Measurements from ENCODE around the gene OSBPL1A.

OSBPL1A gene

DNA sequence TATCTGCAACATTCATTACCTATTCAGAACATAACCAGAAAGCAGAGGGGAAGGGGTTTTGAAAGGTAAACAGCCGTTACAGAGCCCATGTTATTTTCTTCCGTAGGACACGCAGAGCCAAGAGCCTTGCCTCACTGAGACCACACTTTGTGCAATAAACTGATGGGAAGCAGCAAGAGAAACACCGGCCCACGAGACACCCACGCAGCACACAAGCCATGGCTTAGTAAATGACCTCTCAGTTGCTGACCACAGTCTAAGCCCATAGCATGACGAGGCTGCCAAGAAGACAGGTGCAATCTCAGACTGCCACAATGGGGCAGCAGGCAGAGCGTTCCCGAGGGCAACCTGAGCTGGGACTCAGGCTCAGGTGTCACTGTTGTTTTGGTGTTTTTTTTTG is 199.2 kb downstream of the OSBPL1A start:
- H2AFZ ChIP-seq (ENCODE audit: low read depth, low read length) = no peak overlapping the region
- no peaks in the 10 kb centered on the region for H4K20me1 ChIP-seq (ENCODE audit: insufficient read depth, low read length)
- TF ChIP-seq EZH2phosphoT487 (IDR thresholded peaks at IDR 0.05; ENCODE audit: low read depth) = no peak
- TF ChIP-seq, protein P1, sequence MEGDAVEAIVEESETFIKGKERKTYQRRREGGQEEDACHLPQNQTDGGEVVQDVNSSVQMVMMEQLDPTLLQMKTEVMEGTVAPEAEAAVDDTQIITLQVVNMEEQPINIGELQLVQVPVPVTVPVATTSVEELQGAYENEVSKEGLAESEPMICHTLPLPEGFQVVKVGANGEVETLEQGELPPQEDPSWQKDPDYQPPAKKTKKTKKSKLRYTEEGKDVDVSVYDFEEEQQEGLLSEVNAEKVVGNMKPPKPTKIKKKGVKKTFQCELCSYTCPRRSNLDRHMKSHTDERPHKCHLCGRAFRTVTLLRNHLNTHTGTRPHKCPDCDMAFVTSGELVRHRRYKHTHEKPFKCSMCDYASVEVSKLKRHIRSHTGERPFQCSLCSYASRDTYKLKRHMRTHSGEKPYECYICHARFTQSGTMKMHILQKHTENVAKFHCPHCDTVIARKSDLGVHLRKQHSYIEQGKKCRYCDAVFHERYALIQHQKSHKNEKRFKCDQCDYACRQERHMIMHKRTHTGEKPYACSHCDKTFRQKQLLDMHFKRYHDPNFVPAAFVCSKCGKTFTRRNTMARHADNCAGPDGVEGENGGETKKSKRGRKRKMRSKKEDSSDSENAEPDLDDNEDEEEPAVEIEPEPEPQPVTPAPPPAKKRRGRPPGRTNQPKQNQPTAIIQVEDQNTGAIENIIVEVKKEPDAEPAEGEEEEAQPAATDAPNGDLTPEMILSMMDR (IDR thresholded peaks at IDR 0.05; ENCODE audit: low read depth, low read length) = no peak

DNA sequence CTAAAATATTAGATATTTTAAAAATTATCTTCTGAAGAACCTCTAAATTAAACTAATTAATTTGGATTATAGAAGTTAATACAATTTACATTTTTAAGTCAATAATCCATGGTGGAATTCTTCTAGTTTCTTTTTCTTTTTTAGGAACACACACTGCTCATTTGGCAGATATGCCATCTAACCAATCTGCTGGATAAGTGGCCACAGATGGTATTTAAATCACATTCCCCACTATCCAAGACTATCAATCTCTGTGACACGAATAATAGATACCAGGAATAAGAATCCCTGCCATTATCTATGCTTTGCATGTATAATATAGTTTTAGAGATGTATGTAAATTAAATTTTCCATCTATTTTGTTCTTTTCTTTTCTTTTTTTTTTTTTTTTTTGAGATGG is 200.2 kb downstream of the OSBPL1A start:
- TF ChIP-seq EZH2phosphoT487 (IDR thresholded peaks at IDR 0.05; ENCODE audit: low read depth) = no peak
- TF ChIP-seq, protein P1 (IDR thresholded peaks at IDR 0.05; ENCODE audit: low read depth, low read length) = no peak
- no peak overlapping the region for H3K4me2 ChIP-seq (ENCODE audit: low read length)
- H3K27ac ChIP-seq (ENCODE audit: low read length) = no peak overlapping the region

More for the DNA sequence above, 199.2 kb downstream of the OSBPL1A start:
- Histone ChIP-seq H3K9ac (ENCODE audit: low read length) (no peak overlapping the region), H3K36me3 (replicated peaks; ENCODE audit: low read depth, low read length) (no peaks in the 10 kb centered on the region), H3K4me3 (ENCODE audit: low read length) (no peak overlapping the region), H3K79me2 (ENCODE audit: low read length) (no peaks in the 10 kb centered on the region), H3K9me3 (ENCODE audit: insufficient read depth, low read length) (no peaks in the 10 kb centered on the region), H3K27ac (ENCODE audit: low read length) (no peak overlapping the region), H3K4me1 (ENCODE audit: low read length) (no peaks in the 10 kb centered on the region), H3K27me3 (ENCODE audit: low read depth, low read length) (0 out of 2 replicates have a peak, but pooled peaks cover 8% of the 10 kb centered on the region), H3K4me2 (ENCODE audit: low read length) (no peak overlapping the region)

DNA sequence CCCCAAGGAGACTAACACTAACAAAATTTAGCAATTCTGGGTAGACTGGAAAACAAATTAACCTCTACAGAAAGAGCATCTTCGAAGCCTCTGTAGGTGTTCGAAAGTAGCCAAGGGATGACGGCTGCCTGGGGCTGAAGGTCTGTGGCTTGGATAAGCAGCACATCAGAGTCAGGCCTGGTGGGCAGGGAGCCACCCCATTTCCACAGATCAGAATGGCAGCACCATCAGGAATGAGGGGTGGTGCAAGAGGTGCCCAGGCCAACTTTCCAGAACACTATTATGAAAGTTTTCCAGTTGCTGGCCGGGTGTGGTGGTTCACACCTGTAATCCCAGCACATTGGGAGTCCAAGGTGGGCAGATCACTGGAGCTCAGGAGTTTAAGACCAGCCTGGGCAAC is 200.9 kb downstream of the OSBPL1A start:
- no peaks in the 10 kb centered on the region for H3K36me3 ChIP-seq (replicated peaks; ENCODE audit: low read depth, low read length)
- no peak overlapping the region for H2AFZ ChIP-seq (ENCODE audit: low read depth, low read length)
- H3K4me2 ChIP-seq (ENCODE audit: low read length) = no peak overlapping the region
- H3K27me3 ChIP-seq (ENCODE audit: low read depth, low read length) = peaks cover 20% of the 10 kb centered on the region
- H3K4me3 ChIP-seq (ENCODE audit: low read length) = no peak overlapping the region
- no peaks in the 10 kb centered on the region for H4K20me1 ChIP-seq (ENCODE audit: insufficient read depth, low read length)
- H3K4me1 ChIP-seq (ENCODE audit: low read length) = peaks cover 8% of the 10 kb centered on the region
- no peaks in the 10 kb centered on the region for H3K9me3 ChIP-seq (ENCODE audit: insufficient read depth, low read length)
- H3K79me2 ChIP-seq (ENCODE audit: low read length) = no peaks in the 10 kb centered on the region
- TF ChIP-seq EZH2phosphoT487 (IDR thresholded peaks at IDR 0.05; ENCODE audit: low read depth) = no peak
- TF ChIP-seq, protein P1 (IDR thresholded peaks at IDR 0.05; ENCODE audit: low read depth, low read length) = no peak
- H3K9ac ChIP-seq (ENCODE audit: low read length) = no peak overlapping the region
- no peak overlapping the region for H3K27ac ChIP-seq (ENCODE audit: low read length)

More for the DNA sequence above, 200.2 kb downstream of the OSBPL1A start:
- no peak overlapping the region for H2AFZ ChIP-seq (ENCODE audit: low read depth, low read length)
- no peaks in the 10 kb centered on the region for H3K79me2 ChIP-seq (ENCODE audit: low read length)
- H3K4me3 ChIP-seq (ENCODE audit: low read length) = no peak overlapping the region
- no peaks in the 10 kb centered on the region for H4K20me1 ChIP-seq (ENCODE audit: insufficient read depth, low read length)
- no peaks in the 10 kb centered on the region for H3K36me3 ChIP-seq (replicated peaks; ENCODE audit: low read depth, low read length)
- H3K9me3 ChIP-seq (ENCODE audit: insufficient read depth, low read length) = no peaks in the 10 kb centered on the region
- peaks cover 14% of the 10 kb centered on the region for H3K27me3 ChIP-seq (ENCODE audit: low read depth, low read length)
- no peak overlapping the region for H3K9ac ChIP-seq (ENCODE audit: low read length)
- peaks cover 1% of the 10 kb centered on the region for H3K4me1 ChIP-seq (ENCODE audit: low read length)

DNA sequence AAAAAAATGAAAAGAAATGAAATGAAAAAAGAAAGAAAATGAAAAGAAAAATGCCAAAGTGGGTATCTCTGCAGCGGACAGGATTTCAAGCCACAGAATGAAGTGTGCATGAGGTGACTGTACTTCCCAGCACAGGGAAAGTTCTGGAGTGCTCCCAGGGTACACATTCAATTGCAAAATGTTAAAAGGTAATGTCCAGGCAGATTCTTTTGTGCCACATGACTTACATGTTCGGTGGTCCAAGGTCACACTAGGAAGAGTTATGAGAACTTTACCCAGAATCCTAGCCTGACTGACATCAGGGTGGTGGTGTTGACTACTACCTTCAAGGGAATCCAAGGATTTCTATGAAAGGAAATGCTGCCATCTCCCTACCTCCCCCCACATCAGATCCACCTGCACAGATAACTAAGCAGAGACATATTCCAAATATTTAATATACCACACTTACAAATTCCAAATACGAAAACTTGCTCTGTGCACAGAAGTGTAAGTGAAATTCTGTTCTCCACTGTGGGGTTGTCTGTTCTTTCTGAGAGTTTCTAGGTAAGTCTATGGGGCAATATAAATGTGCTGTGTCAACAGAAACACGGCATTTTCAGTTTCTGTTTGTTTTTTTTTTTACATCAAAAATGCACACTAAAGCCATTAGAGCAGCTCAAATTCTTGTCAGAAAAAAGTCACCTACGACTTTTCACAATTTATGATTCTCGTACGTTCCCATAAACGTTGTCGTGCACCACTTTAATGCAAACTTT is 202.1 kb downstream of the OSBPL1A start:
- Histone ChIP-seq H3K9me3 (ENCODE audit: insufficient read depth, low read length) (no peaks in the 10 kb centered on the region), H3K9ac (ENCODE audit: low read length) (no peak overlapping the region), H4K20me1 (ENCODE audit: insufficient read depth, low read length) (no peaks in the 10 kb centered on the region), H3K4me2 (ENCODE audit: low read length) (no peak overlapping the region), H3K27me3 (ENCODE audit: low read depth, low read length) (peaks cover 29% of the 10 kb centered on the region), H3K79me2 (ENCODE audit: low read length) (no peaks in the 10 kb centered on the region), H3K4me3 (ENCODE audit: low read length) (no peak overlapping the region), H3K4me1 (ENCODE audit: low read length) (peaks cover 9% of the 10 kb centered on the region), H2AFZ (ENCODE audit: low read depth, low read length) (no peak overlapping the region), H3K36me3 (replicated peaks; ENCODE audit: low read depth, low read length) (no peaks in the 10 kb centered on the region), H3K27ac (ENCODE audit: low read length) (no peak overlapping the region)
- no peak for TF ChIP-seq EZH2phosphoT487 (IDR thresholded peaks at IDR 0.05; ENCODE audit: low read depth)
- TF ChIP-seq, protein P1 (IDR thresholded peaks at IDR 0.05; ENCODE audit: low read depth, low read length) = no peak

Data from OCI-LY3 (cell line).